Measurements from ENCODE around the gene PAPLN.

GRCh38 chr14:73313151-73313550 is 75.8 kb downstream of the PAPLN start:
- TF ChIP-seq ESRRG (CRISPR knock-in tag; IDR thresholded peaks at IDR 0.05) (no peak), ZFP3 (CRISPR knock-in tag; IDR thresholded peaks at IDR 0.05) (no peak), CREB5 (CRISPR knock-in tag; IDR thresholded peaks at IDR 0.05; ENCODE audit: low read depth) (no peak), ZNF8 (CRISPR knock-in tag; IDR thresholded peaks at IDR 0.05) (no peak), PATZ1 (CRISPR knock-in tag; IDR thresholded peaks at IDR 0.05; ENCODE audit: borderline replicate concordance) (no peak), RARB (CRISPR knock-in tag; IDR thresholded peaks at IDR 0.05) (no peak), CSDC2 (CRISPR knock-in tag; IDR thresholded peaks at IDR 0.05) (no peak), BACH2 (CRISPR knock-in tag; IDR thresholded peaks at IDR 0.05; ENCODE audit: borderline replicate concordance) (no peak), ARNTL (CRISPR knock-in tag; IDR thresholded peaks at IDR 0.05; ENCODE audit: borderline replicate concordance, low read depth) (no peak), ZC3H10 (CRISPR knock-in tag; IDR thresholded peaks at IDR 0.05) (no peak), SNAI2 (CRISPR knock-in tag; IDR thresholded peaks at IDR 0.05) (no peak), ZFP30 (CRISPR knock-in tag; IDR thresholded peaks at IDR 0.05) (no peak)
- TF ChIP-seq, protein P1, sequence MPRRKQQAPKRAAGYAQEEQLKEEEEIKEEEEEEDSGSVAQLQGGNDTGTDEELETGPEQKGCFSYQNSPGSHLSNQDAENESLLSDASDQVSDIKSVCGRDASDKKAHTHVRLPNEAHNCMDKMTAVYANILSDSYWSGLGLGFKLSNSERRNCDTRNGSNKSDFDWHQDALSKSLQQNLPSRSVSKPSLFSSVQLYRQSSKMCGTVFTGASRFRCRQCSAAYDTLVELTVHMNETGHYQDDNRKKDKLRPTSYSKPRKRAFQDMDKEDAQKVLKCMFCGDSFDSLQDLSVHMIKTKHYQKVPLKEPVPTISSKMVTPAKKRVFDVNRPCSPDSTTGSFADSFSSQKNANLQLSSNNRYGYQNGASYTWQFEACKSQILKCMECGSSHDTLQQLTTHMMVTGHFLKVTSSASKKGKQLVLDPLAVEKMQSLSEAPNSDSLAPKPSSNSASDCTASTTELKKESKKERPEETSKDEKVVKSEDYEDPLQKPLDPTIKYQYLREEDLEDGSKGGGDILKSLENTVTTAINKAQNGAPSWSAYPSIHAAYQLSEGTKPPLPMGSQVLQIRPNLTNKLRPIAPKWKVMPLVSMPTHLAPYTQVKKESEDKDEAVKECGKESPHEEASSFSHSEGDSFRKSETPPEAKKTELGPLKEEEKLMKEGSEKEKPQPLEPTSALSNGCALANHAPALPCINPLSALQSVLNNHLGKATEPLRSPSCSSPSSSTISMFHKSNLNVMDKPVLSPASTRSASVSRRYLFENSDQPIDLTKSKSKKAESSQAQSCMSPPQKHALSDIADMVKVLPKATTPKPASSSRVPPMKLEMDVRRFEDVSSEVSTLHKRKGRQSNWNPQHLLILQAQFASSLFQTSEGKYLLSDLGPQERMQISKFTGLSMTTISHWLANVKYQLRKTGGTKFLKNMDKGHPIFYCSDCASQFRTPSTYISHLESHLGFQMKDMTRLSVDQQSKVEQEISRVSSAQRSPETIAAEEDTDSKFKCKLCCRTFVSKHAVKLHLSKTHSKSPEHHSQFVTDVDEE (CRISPR knock-in tag; IDR thresholded peaks at IDR 0.05): no peak

All from SK-N-SH treated with all-trans-retinoic acid at 6 μM for 48 hours (cell line).